ENCODE measurements around the gene IL19.

GRCh38 chr1:206801467-206801866 is 30.9 kb downstream of the IL19 start:
- no peak for TF ChIP-seq CTCF (IDR thresholded peaks at IDR 0.05)
- TF ChIP-seq POLR2A (IDR thresholded peaks at IDR 0.05) = no peak
